Stimulated activated naive B cell treated with anti-CD40 and anti-IgM and Interleukin-4, amounts not matched to agents 10 μg/mL and 1 μg/mL and 100 μg/mL, for 72 hours (primary cell): ENCODE measurements around the gene REEP3.

Experiments
- ATAC-seq, 2 donors: fragments of 150-1000 bp; cut with Tn5 transposase; replicated peaks; 2 replicates each; pipeline ENCODE4 v1.10.0; 2021; ENCODE audit warnings: moderate library complexity in 1 of 2
- DNase-seq: peaks from one replicate; pipeline ENCODE4 v3.0.0; 2021
- H3K27ac Mint-ChIP-seq: one replicate; pipeline ENCODE4 v1.8.0; 2022; ENCODE audit warnings: mild to moderate bottlenecking, mixed read lengths
- H3K27me3 Mint-ChIP-seq, 2 donors: one replicate each; pipeline ENCODE4 v1.8.0; 2022; ENCODE audit warnings: mixed read lengths in 2 of 2
- H3K36me3 Mint-ChIP-seq, 2 donors: one replicate each; pipeline ENCODE4 v1.8.0; 2022; ENCODE audit warnings: mixed read lengths in 2 of 2, mild to moderate bottlenecking in 1 of 2
- H3K4me1 Mint-ChIP-seq, 2 donors: one replicate each; pipeline ENCODE4 v1.8.0; 2022; ENCODE audit warnings: mixed read lengths in 2 of 2, mild to moderate bottlenecking in 1 of 2
- H3K4me3 Mint-ChIP-seq, 2 donors: one replicate each; pipeline ENCODE4 v1.8.0; 2022; ENCODE audit warnings: mild to moderate bottlenecking in 2 of 2, mixed read lengths in 2 of 2, moderate library complexity in 1 of 2
- H3K9me3 Mint-ChIP-seq, 2 donors: one replicate each; pipeline ENCODE4 v1.8.0; 2022; ENCODE audit warnings: mixed read lengths in 2 of 2, mild to moderate bottlenecking in 1 of 2

The REEP3 gene

DNA sequence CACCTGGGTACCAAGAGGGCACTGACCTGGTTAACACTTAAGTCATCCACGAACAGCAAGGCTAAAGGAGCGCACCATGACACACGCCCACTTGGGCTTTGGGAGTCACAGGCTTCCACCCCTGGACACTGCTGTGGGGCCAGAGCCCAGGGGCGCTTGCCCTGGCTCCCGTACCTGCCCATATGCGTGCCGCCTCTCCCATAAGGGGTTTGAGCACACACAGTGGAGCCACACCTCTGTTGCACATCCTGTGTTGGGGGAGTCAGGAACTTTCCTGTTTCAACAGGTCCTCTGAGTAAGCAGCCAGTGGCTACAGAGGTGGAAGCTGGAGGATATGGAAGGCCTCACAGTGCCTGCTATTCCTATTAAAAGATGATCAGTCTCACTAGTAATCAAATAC is 152.0 kb downstream of the REEP3 start:
- H3K27me3 Mint-ChIP-seq, result no peaks in the 10 kb centered on the region
- ATAC-seq (no peak), DNase-seq (no peak)
- no peaks in the 10 kb centered on the region for H3K9me3 Mint-ChIP-seq
- peaks cover 0 to 2% of the 10 kb centered on the region in 2 donors for H3K36me3 Mint-ChIP-seq
- H3K4me3 Mint-ChIP-seq, result no peak overlapping the region
- no peak overlapping the region for H3K27ac Mint-ChIP-seq
- H3K4me1 Mint-ChIP-seq, result peaks cover 0 to 4% of the 10 kb centered on the region in 2 donors

DNA sequence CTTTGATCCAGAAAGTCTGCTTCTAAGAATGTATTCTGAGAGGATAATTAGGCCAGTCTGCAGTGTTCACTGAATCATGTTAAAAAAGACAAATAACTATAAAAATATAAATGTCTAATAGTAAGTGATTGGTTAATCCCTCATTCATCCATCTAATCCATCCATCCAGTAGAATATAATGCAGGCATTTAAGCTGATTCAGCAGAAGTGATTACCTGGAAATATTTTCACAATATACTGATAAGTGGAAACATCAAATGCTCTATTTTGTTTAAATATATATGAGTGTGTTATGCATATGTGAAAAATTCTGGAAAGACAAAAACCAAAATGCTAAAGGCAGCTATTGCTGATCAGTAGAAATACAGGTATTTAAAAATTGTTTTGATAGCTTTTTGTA is 152.6 kb downstream of the REEP3 start:
- peaks cover 0 to 4% of the 10 kb centered on the region in 2 donors for H3K4me1 Mint-ChIP-seq
- no peak for ATAC-seq
- DNase-seq, result no peak
- no peaks in the 10 kb centered on the region for H3K27me3 Mint-ChIP-seq
- no peak overlapping the region for H3K27ac Mint-ChIP-seq
- H3K36me3 Mint-ChIP-seq, result peaks cover 0 to 2% of the 10 kb centered on the region in 2 donors
- H3K4me3 Mint-ChIP-seq, result no peak overlapping the region
- H3K9me3 Mint-ChIP-seq, result no peaks in the 10 kb centered on the region
